ENCODE data around the gene FCF1. TPM values are rescaled to one million over a fixed set of nuclear protein-coding genes. Genes with fewer than 3 reads are reported as not detected.

The FCF1 gene
- polyA plus RNA-seq, 1 donor from 2014 or later, result 39.8 TPM

DNA sequence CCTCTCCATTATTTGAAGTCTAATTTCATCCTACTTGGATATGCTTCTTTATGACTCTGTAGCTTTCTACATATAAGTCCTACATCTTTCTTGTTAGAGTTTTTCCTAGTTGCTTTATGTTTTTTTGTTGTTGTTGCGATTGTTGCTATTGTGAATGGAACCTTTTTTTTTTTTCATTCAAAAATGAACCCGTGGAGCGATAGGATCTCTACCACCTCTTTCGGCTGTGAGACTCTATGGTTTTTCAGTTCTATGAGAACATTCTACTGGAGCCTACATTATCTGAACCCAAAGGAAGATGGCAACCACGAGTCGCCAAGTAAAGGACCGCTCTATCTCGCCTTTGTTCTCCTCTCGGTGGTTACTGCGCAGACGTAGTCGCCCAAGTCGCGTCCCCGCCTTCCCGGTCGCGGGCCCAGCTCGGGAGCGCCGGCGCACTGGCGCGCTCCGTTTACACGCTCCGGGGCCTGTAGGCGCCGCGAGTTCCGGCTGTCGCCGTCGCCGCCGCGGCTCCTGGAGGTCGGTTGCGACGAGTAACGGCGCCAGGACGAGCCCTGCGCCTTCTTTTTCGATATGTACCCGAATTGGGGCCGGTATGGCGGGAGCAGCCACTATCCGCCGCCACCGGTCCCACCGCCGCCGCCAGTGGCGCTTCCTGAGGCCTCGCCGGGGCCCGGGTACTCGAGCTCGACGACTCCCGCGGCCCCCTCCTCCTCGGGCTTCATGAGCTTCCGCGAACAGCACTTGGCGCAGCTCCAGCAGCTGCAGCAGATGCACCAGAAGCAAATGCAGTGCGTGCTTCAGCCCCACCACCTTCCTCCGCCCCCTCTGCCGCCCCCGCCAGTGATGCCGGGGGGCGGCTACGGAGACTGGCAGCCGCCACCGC, 50.2 kb downstream of the FCF1 start, which contains the start of gene YLPM1:
Gene YLPM1, plus strand, starts transcription at position 400 of the 886 bp plus-strand sequence. Its CDS starts 174 bp downstream, at position 574.
- H2AFZ ChIP-seq (ENCODE audit: low read depth, low read length), result peak within 1 kb of the TSS; percentile 100

More for the DNA sequence above, 50.2 kb downstream of the FCF1 start, which contains the start of gene YLPM1:
- Histone ChIP-seq H4K20me1 (ENCODE audit: insufficient read depth) (no peaks in the 10 kb centered on the region), H3K9me3 (ENCODE audit: low read length) (no peaks in the 10 kb centered on the region), H3K27me3 (ENCODE audit: insufficient read depth, low read depth, low read length) (no peaks in the 10 kb centered on the region), H3K4me3 (ENCODE audit: low read length) (peak within 1 kb of the TSS; percentile 94), H3K9me2 (ENCODE audit: insufficient read depth, low read length) (no peaks in the 10 kb centered on the region), H3K36me3 (ENCODE audit: insufficient read depth, low read length) (no peaks in the 10 kb centered on the region), H3K79me2 (replicated peaks; ENCODE audit: insufficient read depth, low read length) (peaks cover 48% of the 10 kb centered on the region), H3K4me2 (ENCODE audit: low read length) (peak within 1 kb of the TSS; percentile 77), H3F3A (ENCODE audit: insufficient read depth, low read length, poor library complexity, severe bottlenecking) (no peaks in the 10 kb centered on the region), H3K9ac (ENCODE audit: low read length) (peak within 1 kb of the TSS; percentile 98), H3K27ac (ENCODE audit: low read length) (peak within 1 kb of the TSS; percentile 90)
- TF ChIP-seq CTCF (IDR thresholded peaks at IDR 0.05; ENCODE audit: poor library complexity, severe bottlenecking) (peak; percentile 94), MXI1 (conservative IDR thresholded peaks at IDR 0.05; ENCODE audit: poor library complexity, severe bottlenecking) (peak; percentile 85), REST (IDR thresholded peaks at IDR 0.05; ENCODE audit: borderline replicate concordance) (no peak), EP300 (conservative IDR thresholded peaks at IDR 0.05; ENCODE audit: poor library complexity, severe bottlenecking) (peak; percentile 60), SMC3 (conservative IDR thresholded peaks at IDR 0.05; ENCODE audit: poor library complexity) (no peak), EZH2 (IDR thresholded peaks at IDR 0.05; ENCODE audit: borderline replicate concordance, insufficient read depth, low read length, poor library complexity, severe bottlenecking) (no peak), POLR2AphosphoS5 (IDR thresholded peaks at IDR 0.05) (peak; percentile 95)

All from neural cell (in vitro differentiated cells).